Measurements from ENCODE around the gene SULT4A1. TPM values are rescaled to one million over a fixed set of nuclear protein-coding genes. Genes with fewer than 3 reads are reported as not detected.

The SULT4A1 gene
- polyA plus RNA-seq, 1 experiment = 0.39 TPM

DNA sequence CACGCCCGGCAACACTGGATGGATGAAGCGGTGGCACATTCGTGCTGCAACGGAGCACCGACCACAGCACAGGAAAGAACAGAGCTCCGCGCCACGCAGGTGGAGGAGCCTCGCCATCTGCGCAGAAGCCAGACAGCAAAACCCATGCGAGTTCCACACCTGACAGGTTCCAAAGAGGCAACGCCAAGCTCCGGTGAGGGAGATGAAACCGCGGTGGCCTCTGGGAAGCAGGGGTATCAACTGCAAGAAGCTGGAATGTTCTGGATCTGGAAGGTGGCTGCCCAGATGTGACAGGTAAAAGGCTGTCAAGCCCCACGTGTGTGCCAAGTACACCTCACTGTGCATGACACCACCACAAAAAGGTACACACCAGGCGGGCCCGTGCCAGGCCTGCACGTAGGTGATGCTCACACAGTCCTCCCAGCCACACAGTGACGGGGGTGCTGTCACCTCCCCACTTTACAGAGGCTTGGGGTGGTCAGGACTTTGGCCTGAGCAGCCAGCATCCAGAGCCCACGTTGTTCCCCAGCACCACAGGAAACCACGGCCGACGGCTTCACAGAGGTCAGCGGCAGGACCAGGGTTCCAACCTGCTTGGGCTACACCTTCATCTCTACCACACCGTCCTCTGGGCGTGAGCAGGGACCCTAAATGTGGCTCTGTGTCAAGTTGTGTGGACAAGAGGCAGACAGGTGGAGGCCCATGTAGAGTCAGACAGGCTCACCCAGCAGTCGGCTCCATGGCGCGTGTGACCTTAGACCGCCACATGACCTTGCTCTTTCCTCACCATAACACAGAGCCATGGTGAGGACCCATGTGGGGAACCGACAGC is 30.5 kb downstream of the SULT4A1 start:
- Histone ChIP-seq H3K36me3 (ENCODE audit: control insufficient read depth, insufficient read depth, low read length) (no peaks in the 10 kb centered on the region), H3K4me3 (ENCODE audit: low read depth, low read length) (no peak overlapping the region), H3K27me3 (ENCODE audit: control insufficient read depth, insufficient read depth, low read length) (no peaks in the 10 kb centered on the region; the same call in 1 of the 2 replicates)
- DNase-seq (ENCODE audit: low read depth) = no peak
- POLR2A ChIA-PET = no interaction called here
- CTCF ChIA-PET = no interaction called here
- TF ChIP-seq CTCF (IDR thresholded peaks at IDR 0.05; ENCODE audit: insufficient read depth, low read depth, low read length) = no peak

DNA sequence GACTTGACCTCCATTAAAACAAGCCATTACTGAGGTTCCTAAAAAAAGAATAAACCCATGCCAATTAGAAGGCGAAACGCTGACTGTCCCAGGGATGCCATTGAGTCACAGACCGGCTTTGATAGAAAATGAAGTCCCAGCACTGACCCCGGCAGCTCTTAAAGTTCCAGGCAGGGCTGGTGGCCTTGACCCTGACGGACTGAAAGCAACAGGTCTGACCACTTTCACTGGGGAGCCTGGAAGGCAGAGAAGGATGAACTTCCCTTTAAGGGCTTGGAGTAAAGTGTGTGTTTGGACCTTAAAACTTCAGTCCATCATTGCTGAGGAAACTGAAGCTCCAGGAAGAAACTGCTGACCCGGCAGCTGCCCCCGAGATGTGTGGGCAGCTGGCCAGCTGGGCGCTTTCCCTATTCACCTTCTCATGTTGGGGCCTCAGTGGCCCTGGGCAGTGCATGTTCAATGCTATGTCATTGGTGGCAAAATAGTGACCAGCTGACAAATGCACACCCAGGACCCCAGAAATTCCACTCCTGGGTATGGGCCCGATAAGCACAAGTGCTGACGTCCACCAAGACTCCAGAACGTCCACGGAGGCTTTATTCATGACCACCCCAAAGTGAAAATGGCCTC is 31.3 kb downstream of the SULT4A1 start:
- ChIA-PET POLR2A (no interaction called here), CTCF (no interaction called here)
- no peaks in the 10 kb centered on the region for H3K36me3 ChIP-seq (ENCODE audit: control insufficient read depth, insufficient read depth, low read length)
- no peak for DNase-seq (ENCODE audit: low read depth)
- no peak overlapping the region for H3K4me3 ChIP-seq (ENCODE audit: low read depth, low read length)
- no peak for TF ChIP-seq CTCF (IDR thresholded peaks at IDR 0.05; ENCODE audit: insufficient read depth, low read depth, low read length)
- H3K27me3 ChIP-seq (ENCODE audit: control insufficient read depth, insufficient read depth, low read length) = no peaks in the 10 kb centered on the region; the same call in 1 of the 2 replicates

DNA sequence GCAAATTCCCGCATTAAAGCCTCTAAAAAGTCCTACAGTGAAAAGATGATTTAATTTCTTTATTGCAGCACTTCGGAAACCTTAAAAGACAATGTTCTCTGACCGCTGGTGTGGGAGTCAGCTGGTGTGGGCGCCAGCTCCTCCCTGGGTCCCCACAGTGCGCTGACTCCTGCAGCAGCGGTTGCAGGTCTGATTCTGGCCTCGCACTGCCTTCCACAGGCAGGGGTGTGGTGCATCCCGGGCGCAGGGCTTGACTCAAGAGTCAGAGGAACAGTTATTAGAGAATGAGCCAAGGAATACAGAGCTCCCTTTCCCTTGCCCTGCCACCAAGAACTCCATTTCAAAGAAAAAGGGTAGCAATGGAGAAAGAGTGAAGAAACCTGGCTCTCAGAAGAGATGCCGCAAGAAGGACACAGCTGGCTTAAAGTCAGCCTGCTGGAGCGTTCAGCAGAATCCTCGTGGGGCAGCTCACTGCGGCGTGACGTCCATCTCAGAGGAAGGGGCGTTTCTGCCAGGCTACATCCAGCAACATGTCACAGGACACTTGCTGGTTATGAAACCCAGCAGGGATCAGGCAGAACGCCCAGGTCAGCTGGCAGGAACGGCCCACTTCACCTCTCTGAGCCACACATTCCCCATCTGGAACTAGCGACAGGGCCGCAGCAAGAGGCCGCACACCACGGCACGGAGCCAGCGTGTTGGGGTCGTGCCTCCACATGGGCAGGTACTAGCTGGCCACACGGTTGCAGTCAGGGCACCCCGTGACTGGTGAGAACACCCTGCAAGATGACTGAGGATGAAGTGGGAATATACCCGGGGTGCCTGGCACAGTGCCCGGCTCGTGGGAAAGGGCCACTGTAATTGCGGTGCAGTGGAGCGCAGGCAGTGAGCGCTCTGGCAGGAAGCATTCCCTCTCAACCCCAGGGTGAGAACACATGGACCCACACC is 32.1 kb downstream of the SULT4A1 start:
- ChIA-PET POLR2A (no interaction called here), CTCF (interaction anchor here (0.6 to 6.0 kb wide), 6 partner anchors 8 to 443 kb away, joined by 3 to 48 read pairs (median 6); no protein-coding TSS in a partner anchor)
- no peak for DNase-seq (ENCODE audit: low read depth)

GRCh38 chr22:43828998-43829782 is 33.1 kb downstream of the SULT4A1 start:
- no peak for DNase-seq (ENCODE audit: low read depth)
- ChIA-PET CTCF (interaction anchor here (0.6 to 6.0 kb wide), 7 partner anchors 9 to 442 kb away, joined by 3 to 48 read pairs (median 6); no protein-coding TSS in a partner anchor), POLR2A (no interaction called here)
- no peaks in the 10 kb centered on the region; the same call in 1 of the 2 replicates for H3K27me3 ChIP-seq (ENCODE audit: control insufficient read depth, insufficient read depth, low read length)
- H3K36me3 ChIP-seq (ENCODE audit: control insufficient read depth, insufficient read depth, low read length) = no peaks in the 10 kb centered on the region
- peak; percentile 42 for TF ChIP-seq CTCF (IDR thresholded peaks at IDR 0.05; ENCODE audit: insufficient read depth, low read depth, low read length)
- H3K4me3 ChIP-seq (ENCODE audit: low read depth, low read length) = no peak overlapping the region

More for the DNA sequence above, 32.1 kb downstream of the SULT4A1 start:
- H3K27me3 ChIP-seq (ENCODE audit: control insufficient read depth, insufficient read depth, low read length) = no peaks in the 10 kb centered on the region; the same call in 1 of the 2 replicates
- no peak overlapping the region for H3K4me3 ChIP-seq (ENCODE audit: low read depth, low read length)
- H3K36me3 ChIP-seq (ENCODE audit: control insufficient read depth, insufficient read depth, low read length) = no peaks in the 10 kb centered on the region
- no peak for TF ChIP-seq CTCF (IDR thresholded peaks at IDR 0.05; ENCODE audit: insufficient read depth, low read depth, low read length)

Data from BJ (cell line).